Gastrocnemius medialis (tissue), 4 donors: ENCODE measurements around the gene CHCHD6.

Source experiments
- CTCF ChIP-seq, 5 experiments: fragments of 450-650 bp in 3 of 5; fragments of 200-600 bp in 2 of 5; sonication (generic) in 2 of 5; IDR thresholded peaks in 4 of 5; conservative IDR thresholded peaks in 1 of 5; 1 replicate in 4 of 5; 2 replicates in 1 of 5; pipeline ENCODE4 v1.5.1; 2016 to 2019; ENCODE audit warnings: antibody characterized with exemption in 5 of 5, mild to moderate bottlenecking in 3 of 5, moderate library complexity in 3 of 5
- POLR2A ChIP-seq, 2 donors: fragments of 450-650 bp; IDR thresholded peaks; one replicate each; pipeline ENCODE4 v1.6.1; 2017; ENCODE audit warnings: antibody characterized with exemption in 2 of 2, mild to moderate bottlenecking in 2 of 2, moderate library complexity in 2 of 2

DNA sequence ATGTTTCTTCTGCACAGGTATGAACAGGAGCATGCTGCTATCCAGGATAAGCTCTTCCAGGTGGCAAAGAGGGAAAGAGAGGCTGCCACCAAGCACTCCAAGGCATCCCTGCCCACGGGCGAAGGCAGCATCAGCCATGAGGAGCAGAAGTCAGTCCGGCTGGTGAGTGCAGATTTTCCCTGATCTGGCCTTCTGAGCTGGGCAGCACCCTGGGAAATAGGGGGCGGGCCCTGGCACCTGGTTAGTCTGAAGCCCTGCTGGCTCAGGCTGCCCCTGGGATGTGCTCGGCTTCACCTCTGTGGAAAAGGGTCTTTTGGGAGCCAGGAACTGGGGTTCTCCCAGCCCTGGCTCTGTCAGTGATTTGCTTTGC is 29.0 kb downstream of the CHCHD6 start:
- no peak for TF ChIP-seq POLR2A (IDR thresholded peaks at IDR 0.05)
- TF ChIP-seq CTCF (IDR thresholded peaks at IDR 0.05 in 4 of 5, conservative IDR thresholded peaks at IDR 0.05 in 1 of 5): no peak
